WTC11 (cell line): ENCODE results near the gene ISLR.

Experiments used
- CBFB ChIP-seq: sonication (generic); formaldehyde crosslinking; IDR thresholded peaks from 2 replicates; pipeline ENCODE4 v1.8.1; 2022; ENCODE audit warnings: mild to moderate bottlenecking, low read depth, missing genetic modification reagents
- NR3C1 ChIP-seq: sonication (generic); formaldehyde crosslinking; conservative IDR thresholded peaks from 2 replicates; pipeline ENCODE4 v1.8.1; 2023; ENCODE audit warnings: low read depth, mild to moderate bottlenecking, missing genetic modification reagents
- TEAD1 ChIP-seq: sonication (generic); formaldehyde crosslinking; IDR thresholded peaks from 2 replicates; pipeline ENCODE4 v1.8.0; 2022; ENCODE audit warnings: mild to moderate bottlenecking, missing genetic modification reagents
- TEAD4 ChIP-seq: sonication (generic); formaldehyde crosslinking; IDR thresholded peaks from 2 replicates; pipeline ENCODE4 v1.8.0; 2022; ENCODE audit warnings: mild to moderate bottlenecking, missing genetic modification reagents
- ZNF138 ChIP-seq: sonication (generic); formaldehyde crosslinking; conservative IDR thresholded peaks from 2 replicates; pipeline ENCODE4 v1.8.1; 2022; ENCODE audit warnings: mild to moderate bottlenecking, moderate library complexity, missing genetic modification reagents
- TF ChIP-seq, protein P1 (sequence below): sonication (generic); formaldehyde crosslinking; conservative IDR thresholded peaks from 2 replicates; pipeline ENCODE4 v1.8.1; 2022; ENCODE audit warnings: mild to moderate bottlenecking, missing genetic modification reagents
- TF ChIP-seq, protein P2 (sequence below): fragments of 200-600 bp; IDR thresholded peaks from 2 replicates; pipeline ENCODE4 v1.8.0; 2022; ENCODE audit warnings: antibody characterized with exemption
- TF ChIP-seq, protein P3 (sequence below): sonication (generic); formaldehyde crosslinking; IDR thresholded peaks from 2 replicates; pipeline ENCODE4 v1.8.0; 2022; ENCODE audit warnings: mild to moderate bottlenecking, missing genetic modification reagents

- TF ChIP-seq, protein P1, sequence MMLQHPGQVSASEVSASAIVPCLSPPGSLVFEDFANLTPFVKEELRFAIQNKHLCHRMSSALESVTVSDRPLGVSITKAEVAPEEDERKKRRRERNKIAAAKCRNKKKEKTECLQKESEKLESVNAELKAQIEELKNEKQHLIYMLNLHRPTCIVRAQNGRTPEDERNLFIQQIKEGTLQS, result no peak
- TF ChIP-seq TEAD4 (CRISPR knock-in tag) (no peak), TEAD1 (CRISPR knock-in tag) (no peak), NR3C1 (CRISPR knock-in tag) (no peak), ZNF138 (no peak), CBFB (no peak)
- TF ChIP-seq, protein P2, sequence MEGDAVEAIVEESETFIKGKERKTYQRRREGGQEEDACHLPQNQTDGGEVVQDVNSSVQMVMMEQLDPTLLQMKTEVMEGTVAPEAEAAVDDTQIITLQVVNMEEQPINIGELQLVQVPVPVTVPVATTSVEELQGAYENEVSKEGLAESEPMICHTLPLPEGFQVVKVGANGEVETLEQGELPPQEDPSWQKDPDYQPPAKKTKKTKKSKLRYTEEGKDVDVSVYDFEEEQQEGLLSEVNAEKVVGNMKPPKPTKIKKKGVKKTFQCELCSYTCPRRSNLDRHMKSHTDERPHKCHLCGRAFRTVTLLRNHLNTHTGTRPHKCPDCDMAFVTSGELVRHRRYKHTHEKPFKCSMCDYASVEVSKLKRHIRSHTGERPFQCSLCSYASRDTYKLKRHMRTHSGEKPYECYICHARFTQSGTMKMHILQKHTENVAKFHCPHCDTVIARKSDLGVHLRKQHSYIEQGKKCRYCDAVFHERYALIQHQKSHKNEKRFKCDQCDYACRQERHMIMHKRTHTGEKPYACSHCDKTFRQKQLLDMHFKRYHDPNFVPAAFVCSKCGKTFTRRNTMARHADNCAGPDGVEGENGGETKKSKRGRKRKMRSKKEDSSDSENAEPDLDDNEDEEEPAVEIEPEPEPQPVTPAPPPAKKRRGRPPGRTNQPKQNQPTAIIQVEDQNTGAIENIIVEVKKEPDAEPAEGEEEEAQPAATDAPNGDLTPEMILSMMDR, result no peak
- TF ChIP-seq, protein P3, sequence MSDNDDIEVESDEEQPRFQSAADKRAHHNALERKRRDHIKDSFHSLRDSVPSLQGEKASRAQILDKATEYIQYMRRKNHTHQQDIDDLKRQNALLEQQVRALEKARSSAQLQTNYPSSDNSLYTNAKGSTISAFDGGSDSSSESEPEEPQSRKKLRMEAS (CRISPR knock-in tag), result no peak
Observed at GRCh38 chr15:74201710-74202420, 28.4 kb downstream of the ISLR start.
